ENCODE measurements around the gene PLA2G7.

GRCh38 chr6:46733341-46733801, 1.8 kb downstream of the PLA2G7 start:
- TF ChIP-seq POLR2A (IDR thresholded peaks at IDR 0.05; ENCODE audit: low read length) (no peak), GATA1 (IDR thresholded peaks at IDR 0.05; ENCODE audit: low read depth, low read length) (no peak)
